Endothelial cell of umbilical vein (primary cell): ENCODE results near the gene ABT1. TPM values are rescaled to one million over a fixed set of nuclear protein-coding genes. Genes with fewer than 3 reads are reported as not detected.

Source experiments
- BruUV-seq: library from RNA; stranded (reverse); fragments of 400-500 nt; replicated peaks from 2 replicates; lab custom pipeline; 2021; lab: Mats Ljungman, UMichigan
- CTCF ChIA-PET: fragments of 300-600, 350-600 bp; sonication (Branson Sonifier 250); formaldehyde crosslinking; loops from one replicate; lab custom pipeline; 2021; ENCODE audit warnings: antibody characterized with exemption, inconsistent platforms; lab: Charles Lee
- POLR2A ChIA-PET: fragments of 300-600, 350-600 bp; sonication (Branson Sonifier 250); formaldehyde crosslinking; loops from one replicate; lab custom pipeline; 2021; ENCODE audit warnings: antibody characterized with exemption, inconsistent platforms; lab: Charles Lee
- DNase-seq: peaks from one replicate; pipeline ENCODE4 v3.0.0-alpha.2; 2011; ENCODE audit warnings: low read depth, low spot score
- FAIRE-seq: peaks from 2 replicates; lab custom pipeline; 2011; peaks lifted over from hg19 to GRCh38; lab: Jason Lieb, UNC
- H2AFZ ChIP-seq: 2 replicates; pipeline ENCODE4 v1.6.0; 2012; ENCODE audit warnings: low read depth, low read length, control low read depth, inconsistent platforms
- H3K27ac ChIP-seq: 2 replicates; pipeline ENCODE4 v1.5.1; 2011; ENCODE audit warnings: low read depth, mild to moderate bottlenecking, control low read depth, low read length, moderate library complexity; ENCODE audit not compliant: insufficient read depth
- H3K27me3 ChIP-seq, 2 experiments: 2 replicates each; pipeline versions ENCODE4 v1.6.0 to v1.6.1; 2011; ENCODE audit warnings: low read length in 2 of 2, mixed read lengths in 1 of 2; ENCODE audit not compliant: control insufficient read depth in 2 of 2, insufficient read depth in 2 of 2
- H3K36me3 ChIP-seq, 2 experiments: 2 replicates in 1 of 2; 3 replicates in 1 of 2; pipeline ENCODE4 v1.5.1; 2011; ENCODE audit warnings: low read length in 2 of 2, mild to moderate bottlenecking in 1 of 2, moderate library complexity in 1 of 2; ENCODE audit not compliant: control insufficient read depth in 2 of 2, insufficient read depth in 2 of 2; ENCODE audit errors: extremely low read depth in 1 of 2
- H3K4me1 ChIP-seq: 3 replicates; pipeline ENCODE4 v1.5.1; 2011; ENCODE audit warnings: mild to moderate bottlenecking, low read length; ENCODE audit not compliant: control insufficient read depth, insufficient read depth; ENCODE audit errors: extremely low read depth
- H3K4me2 ChIP-seq: 2 replicates; pipeline ENCODE4 v1.6.1; 2011; ENCODE audit warnings: low read length, control low read depth, mixed read lengths; ENCODE audit not compliant: insufficient read depth
- H3K4me3 ChIP-seq, 3 experiments: fragments of 200-600 bp in 1 of 3; sonication (generic), shearing (Covaris generic) in 1 of 3; replicated peaks in 1 of 3; 2 replicates each; pipeline ENCODE4 v1.5.1; 2011 to 2016; ENCODE audit warnings: control low read depth in 3 of 3, low read length in 3 of 3, mild to moderate bottlenecking in 2 of 3, inconsistent platforms in 1 of 3, low read depth in 1 of 3, moderate library complexity in 1 of 3; ENCODE audit not compliant: insufficient read depth in 1 of 3
- H3K79me2 ChIP-seq: 2 replicates; pipeline ENCODE4 v1.6.0; 2012; ENCODE audit warnings: low read length, inconsistent platforms; ENCODE audit not compliant: control insufficient read depth, insufficient read depth
- H3K9ac ChIP-seq: replicated peaks from 2 replicates; pipeline ENCODE3; 2011; ENCODE audit warnings: low read length, control low read depth; ENCODE audit not compliant: insufficient read depth; ENCODE audit errors: extremely low read depth
- H3K9me1 ChIP-seq: replicated peaks from 3 replicates; pipeline ENCODE4 v1.6.0; 2011; ENCODE audit warnings: mild to moderate bottlenecking, low read length; ENCODE audit not compliant: control insufficient read depth, insufficient read depth; ENCODE audit errors: extremely low read depth
- H3K9me3 ChIP-seq: replicated peaks from 2 replicates; pipeline ENCODE4 v1.5.1; 2012; ENCODE audit warnings: low read length, inconsistent platforms; ENCODE audit not compliant: control insufficient read depth, insufficient read depth
- H4K20me1 ChIP-seq: replicated peaks from 2 replicates; pipeline ENCODE3; 2011; ENCODE audit warnings: mild to moderate bottlenecking, low read length; ENCODE audit not compliant: control insufficient read depth, insufficient read depth; ENCODE audit errors: extremely low read depth
- EZH2 ChIP-seq: IDR thresholded peaks from 2 replicates; pipeline ENCODE4 v1.6.1; 2012; ENCODE audit warnings: borderline replicate concordance, low read depth, mild to moderate bottlenecking, moderate library complexity, low read length, inconsistent platforms; ENCODE audit not compliant: severe bottlenecking
- FOS ChIP-seq: IDR thresholded peaks from 2 replicates; pipeline ENCODE4 v1.6.1; 2011; ENCODE audit warnings: mild to moderate bottlenecking, low read length, moderate library complexity, borderline replicate concordance; ENCODE audit not compliant: insufficient read depth
- GATA2 ChIP-seq: IDR thresholded peaks from 2 replicates; pipeline ENCODE4 v1.7.0; 2011; ENCODE audit warnings: low read depth, mild to moderate bottlenecking, moderate library complexity, mixed read lengths, low read length; ENCODE audit not compliant: insufficient read length, insufficient read depth
- JUN ChIP-seq: IDR thresholded peaks from 2 replicates; pipeline ENCODE4 v1.6.1; 2011; ENCODE audit warnings: borderline replicate concordance, low read depth; ENCODE audit not compliant: insufficient read length, insufficient read depth
- MYC ChIP-seq: IDR thresholded peaks from one replicate; pipeline ENCODE4 v1.6.1; 2011; ENCODE audit warnings: mild to moderate bottlenecking, low read depth, low read length
- POLR2A ChIP-seq: IDR thresholded peaks from 2 replicates; pipeline ENCODE4 v1.6.1; 2012; ENCODE audit warnings: low read depth, mild to moderate bottlenecking, control low read depth, low read length
- POLR2AphosphoS5 ChIP-seq: IDR thresholded peaks from 2 replicates; pipeline ENCODE4 v1.6.1; 2012; ENCODE audit warnings: low read depth, mild to moderate bottlenecking, control low read depth, low read length, moderate library complexity; ENCODE audit not compliant: insufficient read depth
- dilution Hi-C: fragments of 300-500 bp; cut with MboI; formaldehyde crosslinking; loops from one replicate; pipeline ENCODE4 v1.15.0; 2019; ENCODE audit warnings: low sequenced_read_pairs; ENCODE audit not compliant: extremely low pct_ligation_motif_present
- intact Hi-C: fragments of 100-400 bp; cut with micrococcal nuclease; formaldehyde crosslinking; loops from one replicate; pipeline ENCODE4 v1.10.0; 2022
- polyA plus RNA-seq, 4 experiments: library from polyadenylated mRNA; depleted of rRNA in 3 of 4; stranded (reverse) in 3 of 4; unstranded in 1 of 4; fragments of >200 nt; gene quantifications; 2 replicates each; pipeline versions ENCODE4 v1.2.1 to v1.2.3, GENCODE V29; 2011 to 2012; ENCODE audit warnings: missing spikeins in 1 of 4
- total RNA-seq: library from RNA; stranded (reverse); gene quantifications from 2 replicates; pipeline ENCODE4 v1.2.3, GENCODE V29; 2021
- TF ChIP-seq, protein P1 (sequence below): IDR thresholded peaks from 2 replicates; pipeline ENCODE4 v1.6.1; 2011; ENCODE audit not compliant: insufficient read depth, insufficient read length
- TF ChIP-seq, protein P2 (sequence below), 2 donors: IDR thresholded peaks; 1 replicate in 1 of 2; 2 replicates in 1 of 2; pipeline ENCODE4 v1.5.1; 2011; ENCODE audit warnings: low read length in 2 of 2, mild to moderate bottlenecking in 2 of 2, moderate library complexity in 2 of 2, control low read depth in 1 of 2, inconsistent platforms in 1 of 2, low read depth in 1 of 2; ENCODE audit not compliant: insufficient read depth in 1 of 2; ENCODE audit errors: extremely low read depth in 1 of 2

ABT1 gene
- total and polyA plus RNA-seq, 2 donors (not counting 3 experiments of a cell fraction or from before 2014, with no cell fraction given), result 20.1 to 22.2 TPM

DNA sequence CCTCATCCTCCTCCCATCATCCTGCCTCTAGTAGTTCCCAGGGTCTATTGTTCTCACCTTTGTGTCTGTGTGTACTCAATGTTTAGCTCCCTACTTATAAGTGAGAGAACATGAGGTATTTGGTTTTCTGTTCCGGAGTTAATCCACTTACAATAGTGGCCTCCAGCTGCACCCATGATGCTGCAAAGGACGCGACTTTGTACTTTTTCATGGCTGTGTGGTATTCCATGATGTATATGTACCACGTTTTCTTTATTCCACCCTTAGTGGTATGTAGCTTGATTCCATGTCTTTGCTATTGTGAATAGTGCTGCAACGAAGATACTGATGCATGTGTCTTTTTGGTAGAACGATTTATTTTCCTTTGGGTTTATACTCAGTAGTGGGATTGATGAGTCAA lies 18.5 kb upstream of the ABT1 start:
- Histone ChIP-seq H3K4me3 (no peak overlapping the region), H2AFZ (no peak overlapping the region), H3K79me2 (no peaks in the 10 kb centered on the region), H3K27ac (no peak overlapping the region), H4K20me1 (no peaks in the 10 kb centered on the region), H3K9ac (no peak overlapping the region), H3K36me3 (no peaks in the 10 kb centered on the region), H3K9me3 (no peaks in the 10 kb centered on the region), H3K27me3 (peaks cover 18 to 21% of the 10 kb centered on the region in 2 experiments), H3K4me1 (peaks cover 4% of the 10 kb centered on the region), H3K9me1 (no peaks in the 10 kb centered on the region), H3K4me2 (no peak overlapping the region)
- DNase-seq (no peak), FAIRE-seq (no peak)
- BruUV-seq, result no TSS peak
- dilution Hi-C loops (no loop called here), intact Hi-C loops (loop anchor here (10.0 kb wide), 1 partner anchor 897 kb away; the partner anchor contains the start of gene ZNF184)
- TF ChIP-seq, protein P1, sequence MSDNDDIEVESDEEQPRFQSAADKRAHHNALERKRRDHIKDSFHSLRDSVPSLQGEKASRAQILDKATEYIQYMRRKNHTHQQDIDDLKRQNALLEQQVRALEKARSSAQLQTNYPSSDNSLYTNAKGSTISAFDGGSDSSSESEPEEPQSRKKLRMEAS, result no peak
- TF ChIP-seq EZH2 (no peak), POLR2A (no peak), GATA2 (no peak), POLR2AphosphoS5 (no peak), FOS (no peak), MYC (no peak), JUN (no peak)
- TF ChIP-seq, protein P2, sequence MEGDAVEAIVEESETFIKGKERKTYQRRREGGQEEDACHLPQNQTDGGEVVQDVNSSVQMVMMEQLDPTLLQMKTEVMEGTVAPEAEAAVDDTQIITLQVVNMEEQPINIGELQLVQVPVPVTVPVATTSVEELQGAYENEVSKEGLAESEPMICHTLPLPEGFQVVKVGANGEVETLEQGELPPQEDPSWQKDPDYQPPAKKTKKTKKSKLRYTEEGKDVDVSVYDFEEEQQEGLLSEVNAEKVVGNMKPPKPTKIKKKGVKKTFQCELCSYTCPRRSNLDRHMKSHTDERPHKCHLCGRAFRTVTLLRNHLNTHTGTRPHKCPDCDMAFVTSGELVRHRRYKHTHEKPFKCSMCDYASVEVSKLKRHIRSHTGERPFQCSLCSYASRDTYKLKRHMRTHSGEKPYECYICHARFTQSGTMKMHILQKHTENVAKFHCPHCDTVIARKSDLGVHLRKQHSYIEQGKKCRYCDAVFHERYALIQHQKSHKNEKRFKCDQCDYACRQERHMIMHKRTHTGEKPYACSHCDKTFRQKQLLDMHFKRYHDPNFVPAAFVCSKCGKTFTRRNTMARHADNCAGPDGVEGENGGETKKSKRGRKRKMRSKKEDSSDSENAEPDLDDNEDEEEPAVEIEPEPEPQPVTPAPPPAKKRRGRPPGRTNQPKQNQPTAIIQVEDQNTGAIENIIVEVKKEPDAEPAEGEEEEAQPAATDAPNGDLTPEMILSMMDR (IDR thresholded peaks at IDR 0.05; ENCODE audit: extremely low read depth in 1 of 2, insufficient read depth in 1 of 2, low read depth in 1 of 2, low read length in 2 of 2), result no peak
- ChIA-PET CTCF (interaction anchor here (1.1 to 14.8 kb wide), 3 partner anchors 11 to 282 kb away, joined by 3 to 359 read pairs (median 21); partner anchors contain the start of gene ABT1), POLR2A (interaction anchor here (0.6 kb wide), 1 partner anchor 11 kb away, joined by 8 read pairs; no protein-coding TSS in a partner anchor)
